Ecto neural progenitor cell (in vitro differentiated cells): ENCODE measurements around the gene CNTNAP2.
"Not testable (repeated sequence)": the region's sequence is repeated elsewhere in the genome, so short reads cannot be mapped to it uniquely, and the experiment has no call there.

Source experiments
- DNase-seq: peaks from one replicate; pipeline ENCODE4 v3.0.0-alpha.2; 2018; ENCODE audit warnings: low spot score

CNTNAP2 gene

GRCh38 chr7:146889806-146890555, 773.4 kb downstream of the CNTNAP2 start:
- no peak for DNase-seq

- no peak for DNase-seq
Measured at GRCh38 chr7:146892151-146892550, 775.5 kb downstream of the CNTNAP2 start.

- DNase-seq = no peak
Measured at GRCh38 chr7:146894927-146895326, 778.3 kb downstream of the CNTNAP2 start.

GRCh38 chr7:146902266-146902665, 785.7 kb downstream of the CNTNAP2 start:
- DNase-seq = no peak

GRCh38 chr7:146902728-146903127, 786.1 kb downstream of the CNTNAP2 start:
- no peak for DNase-seq

GRCh38 chr7:146905746-146906145, 789.1 kb downstream of the CNTNAP2 start:
- not testable (repeated sequence) for DNase-seq

GRCh38 chr7:146922782-146923181, 806.2 kb downstream of the CNTNAP2 start:
- DNase-seq = no peak

GRCh38 chr7:146926841-146927240, 810.2 kb downstream of the CNTNAP2 start:
- no peak for DNase-seq

GRCh38 chr7:146937836-146938235, 821.2 kb downstream of the CNTNAP2 start:
- DNase-seq = no peak

GRCh38 chr7:146943483-146943882, 826.9 kb downstream of the CNTNAP2 start:
- no peak for DNase-seq

GRCh38 chr7:146948703-146949102, 832.1 kb downstream of the CNTNAP2 start:
- DNase-seq = no peak

- no peak for DNase-seq
Measured at GRCh38 chr7:146956321-146956720, 839.7 kb downstream of the CNTNAP2 start.

- DNase-seq = no peak
Measured at GRCh38 chr7:146956853-146957252, 840.3 kb downstream of the CNTNAP2 start.

- DNase-seq = peak; percentile 46
Measured at GRCh38 chr7:146960773-146961391, 844.3 kb downstream of the CNTNAP2 start.

- DNase-seq = no peak
Measured at GRCh38 chr7:146961617-146962016, 845.0 kb downstream of the CNTNAP2 start.

GRCh38 chr7:146966274-146966673, 849.7 kb downstream of the CNTNAP2 start:
- no peak for DNase-seq

- DNase-seq = no peak
Measured at GRCh38 chr7:146982482-146982881, 865.9 kb downstream of the CNTNAP2 start.

- DNase-seq = no peak
Measured at GRCh38 chr7:146991596-146991995, 875.0 kb downstream of the CNTNAP2 start.

- no peak for DNase-seq
Measured at GRCh38 chr7:146993764-146994163, 877.2 kb downstream of the CNTNAP2 start.

- no peak for DNase-seq
Measured at GRCh38 chr7:147008530-147008929, 891.9 kb downstream of the CNTNAP2 start.

GRCh38 chr7:147012666-147013065, 896.1 kb downstream of the CNTNAP2 start:
- DNase-seq = no peak

GRCh38 chr7:147013825-147014224, 897.2 kb downstream of the CNTNAP2 start:
- no peak for DNase-seq

- no peak for DNase-seq
Measured at GRCh38 chr7:147014286-147014955, 897.8 kb downstream of the CNTNAP2 start.
